ENCODE data around the gene ITIH3. TPM values are rescaled to one million over a fixed set of nuclear protein-coding genes. Genes with fewer than 3 reads are reported as not detected.

ITIH3 gene
- total and polyA plus RNA-seq, 2 of the 8 experiments (the other 6 are each of a cell fraction or from before 2014, with no cell fraction given) = not detected

- TF ChIP-seq CTBP2 (IDR thresholded peaks at IDR 0.05; ENCODE audit: borderline replicate concordance, insufficient read depth, insufficient read length, low read length) (no peak), SUZ12 (IDR thresholded peaks at IDR 0.05; ENCODE audit: low read length) (no peak), EP300 (IDR thresholded peaks at IDR 0.05; ENCODE audit: borderline replicate concordance in 1 of 2, low read depth in 2 of 2, low read length in 2 of 2) (no peak), TAF7 (optimal IDR thresholded peaks at IDR 0.05; ENCODE audit: borderline replicate concordance, low read depth, low read length) (no peak), HDAC6 (IDR thresholded peaks at IDR 0.05; ENCODE audit: low read depth, low read length) (no peak)
These were observed 19.4 kb upstream of the ITIH3 start (continued) for GRCh38 chr3:52774901-52775864.
